SK-N-SH treated with all-trans-retinoic acid at 6 μM for 48 hours (cell line): Measurements from ENCODE around the gene KCNMA1.

ENCODE experiments used
- CSDC2 ChIP-seq: fragments of 250-450 bp; sonication (Bioruptor Pico); IDR thresholded peaks from 2 replicates; pipeline ENCODE4 v1.5.0; 2020; ENCODE audit warnings: mild to moderate bottlenecking, moderate library complexity
- OSR1 ChIP-seq: fragments of 250-450 bp; sonication (Bioruptor Pico); IDR thresholded peaks from 2 replicates; pipeline ENCODE4 v1.8.0; 2022; ENCODE audit warnings: moderate library complexity, mild to moderate bottlenecking, inconsistent platforms
- PATZ1 ChIP-seq: fragments of 250-450 bp; sonication (Bioruptor Pico); IDR thresholded peaks from 2 replicates; pipeline ENCODE4 v1.8.0; 2020; ENCODE audit warnings: mild to moderate bottlenecking, moderate library complexity, borderline replicate concordance
- RARB ChIP-seq: fragments of 250-450 bp; sonication (Bioruptor Pico); IDR thresholded peaks from 2 replicates; pipeline ENCODE4 v1.8.0; 2021; ENCODE audit warnings: mild to moderate bottlenecking, moderate library complexity
- TCF4 ChIP-seq: fragments of 250-450 bp; sonication (Bioruptor Pico); IDR thresholded peaks from 2 replicates; pipeline ENCODE4 v1.8.0; 2021; ENCODE audit warnings: mild to moderate bottlenecking, moderate library complexity, borderline replicate concordance
- TOX ChIP-seq: fragments of 250-450 bp; sonication (Bioruptor Pico); IDR thresholded peaks from 2 replicates; pipeline ENCODE4 v1.8.0; 2021; ENCODE audit warnings: mild to moderate bottlenecking, moderate library complexity, borderline replicate concordance
- ZC3H10 ChIP-seq: fragments of 250-450 bp; sonication (Bioruptor Pico); IDR thresholded peaks from 2 replicates; pipeline ENCODE4 v1.5.1; 2021; ENCODE audit warnings: mild to moderate bottlenecking, moderate library complexity
- ZNF565 ChIP-seq: fragments of 450-650 bp; formaldehyde crosslinking; conservative IDR thresholded peaks from 2 replicates; pipeline ENCODE4 v1.5.0; 2020; ENCODE audit warnings: low read depth, mild to moderate bottlenecking, moderate library complexity
- TF ChIP-seq, protein P1 (sequence below): fragments of 250-450 bp; sonication (Bioruptor Pico); IDR thresholded peaks from 2 replicates; pipeline ENCODE4 v1.8.0; 2021; ENCODE audit warnings: low read depth, mild to moderate bottlenecking, moderate library complexity, borderline replicate concordance
- TF ChIP-seq, protein P2 (sequence below): fragments of 250-450 bp; sonication (Bioruptor Pico); IDR thresholded peaks from 2 replicates; pipeline ENCODE4 v1.5.0; 2020; ENCODE audit warnings: mild to moderate bottlenecking, moderate library complexity

GRCh38 chr10:77478962-77479359 is 158.6 kb downstream of the KCNMA1 start:
- no peak for TF ChIP-seq PATZ1 (CRISPR knock-in tag)
- TF ChIP-seq, protein P1, sequence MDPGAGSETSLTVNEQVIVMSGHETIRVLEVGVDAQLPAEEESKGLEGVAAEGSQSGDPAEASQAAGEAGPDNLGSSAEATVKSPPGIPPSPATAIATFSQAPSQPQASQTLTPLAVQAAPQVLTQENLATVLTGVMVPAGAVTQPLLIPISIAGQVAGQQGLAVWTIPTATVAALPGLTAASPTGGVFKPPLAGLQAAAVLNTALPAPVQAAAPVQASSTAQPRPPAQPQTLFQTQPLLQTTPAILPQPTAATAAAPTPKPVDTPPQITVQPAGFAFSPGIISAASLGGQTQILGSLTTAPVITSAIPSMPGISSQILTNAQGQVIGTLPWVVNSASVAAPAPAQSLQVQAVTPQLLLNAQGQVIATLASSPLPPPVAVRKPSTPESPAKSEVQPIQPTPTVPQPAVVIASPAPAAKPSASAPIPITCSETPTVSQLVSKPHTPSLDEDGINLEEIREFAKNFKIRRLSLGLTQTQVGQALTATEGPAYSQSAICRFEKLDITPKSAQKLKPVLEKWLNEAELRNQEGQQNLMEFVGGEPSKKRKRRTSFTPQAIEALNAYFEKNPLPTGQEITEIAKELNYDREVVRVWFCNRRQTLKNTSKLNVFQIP = no peak
- no peak for TF ChIP-seq TOX
- TF ChIP-seq OSR1 (CRISPR knock-in tag) = no peak
- no peak for TF ChIP-seq RARB (CRISPR knock-in tag)
- TF ChIP-seq ZNF565 (CRISPR knock-in tag) = no peak
- no peak for TF ChIP-seq ZC3H10 (CRISPR knock-in tag)
- TF ChIP-seq, protein P2, sequence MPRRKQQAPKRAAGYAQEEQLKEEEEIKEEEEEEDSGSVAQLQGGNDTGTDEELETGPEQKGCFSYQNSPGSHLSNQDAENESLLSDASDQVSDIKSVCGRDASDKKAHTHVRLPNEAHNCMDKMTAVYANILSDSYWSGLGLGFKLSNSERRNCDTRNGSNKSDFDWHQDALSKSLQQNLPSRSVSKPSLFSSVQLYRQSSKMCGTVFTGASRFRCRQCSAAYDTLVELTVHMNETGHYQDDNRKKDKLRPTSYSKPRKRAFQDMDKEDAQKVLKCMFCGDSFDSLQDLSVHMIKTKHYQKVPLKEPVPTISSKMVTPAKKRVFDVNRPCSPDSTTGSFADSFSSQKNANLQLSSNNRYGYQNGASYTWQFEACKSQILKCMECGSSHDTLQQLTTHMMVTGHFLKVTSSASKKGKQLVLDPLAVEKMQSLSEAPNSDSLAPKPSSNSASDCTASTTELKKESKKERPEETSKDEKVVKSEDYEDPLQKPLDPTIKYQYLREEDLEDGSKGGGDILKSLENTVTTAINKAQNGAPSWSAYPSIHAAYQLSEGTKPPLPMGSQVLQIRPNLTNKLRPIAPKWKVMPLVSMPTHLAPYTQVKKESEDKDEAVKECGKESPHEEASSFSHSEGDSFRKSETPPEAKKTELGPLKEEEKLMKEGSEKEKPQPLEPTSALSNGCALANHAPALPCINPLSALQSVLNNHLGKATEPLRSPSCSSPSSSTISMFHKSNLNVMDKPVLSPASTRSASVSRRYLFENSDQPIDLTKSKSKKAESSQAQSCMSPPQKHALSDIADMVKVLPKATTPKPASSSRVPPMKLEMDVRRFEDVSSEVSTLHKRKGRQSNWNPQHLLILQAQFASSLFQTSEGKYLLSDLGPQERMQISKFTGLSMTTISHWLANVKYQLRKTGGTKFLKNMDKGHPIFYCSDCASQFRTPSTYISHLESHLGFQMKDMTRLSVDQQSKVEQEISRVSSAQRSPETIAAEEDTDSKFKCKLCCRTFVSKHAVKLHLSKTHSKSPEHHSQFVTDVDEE (CRISPR knock-in tag) = no peak
- no peak for TF ChIP-seq CSDC2 (CRISPR knock-in tag)
- no peak for TF ChIP-seq TCF4 (CRISPR knock-in tag)
